ENCODE measurements around the gene HOXD11.

The HOXD11 gene

GRCh38 chr2:176115883-176116813 is 9.1 kb downstream of the HOXD11 start, which contains the start of gene HOXD10:
Gene HOXD10 (plus strand): TSS chr2:176116778. CDS start chr2:176116834, 56 bp downstream.
- no peak within 1 kb of the TSS for H3K4me3 ChIP-seq (replicated peaks; ENCODE audit: low read depth, low read length)

GRCh38 chr2:176117162-176117822 is 10.2 kb downstream of the HOXD11 start:
- H3K27me3 ChIP-seq (replicated peaks; ENCODE audit: control insufficient read depth, insufficient read depth, low read length) = peaks cover 4% of the 10 kb centered on the region
- no peak overlapping the region for H3K4me3 ChIP-seq (replicated peaks; ENCODE audit: low read depth, low read length)
- TF ChIP-seq CTCF (IDR thresholded peaks at IDR 0.05; ENCODE audit: insufficient read depth, low read length, poor library complexity, severe bottlenecking) = no peak
- no peaks in the 10 kb centered on the region for H3K36me3 ChIP-seq (ENCODE audit: control insufficient read depth, insufficient read depth, low read length)
- DNase-seq (ENCODE audit: extremely low read depth, insufficient read length) = no peak

More at GRCh38 chr2:176115883-176116813, 9.1 kb downstream of the HOXD11 start, which contains the start of gene HOXD10:
- TF ChIP-seq CTCF (IDR thresholded peaks at IDR 0.05; ENCODE audit: insufficient read depth, low read length, poor library complexity, severe bottlenecking) = no peak
- H3K27me3 ChIP-seq (replicated peaks; ENCODE audit: control insufficient read depth, insufficient read depth, low read length) = peaks cover 8% of the 10 kb centered on the region
- no peaks in the 10 kb centered on the region for H3K36me3 ChIP-seq (ENCODE audit: control insufficient read depth, insufficient read depth, low read length)
- no peak for DNase-seq (ENCODE audit: extremely low read depth, insufficient read length)

GRCh38 chr2:176117823-176118371 is 10.8 kb downstream of the HOXD11 start:
- peaks cover 4% of the 10 kb centered on the region for H3K27me3 ChIP-seq (replicated peaks; ENCODE audit: control insufficient read depth, insufficient read depth, low read length)
- H3K36me3 ChIP-seq (ENCODE audit: control insufficient read depth, insufficient read depth, low read length) = no peaks in the 10 kb centered on the region
- no peak overlapping the region for H3K4me3 ChIP-seq (replicated peaks; ENCODE audit: low read depth, low read length)
- TF ChIP-seq CTCF (IDR thresholded peaks at IDR 0.05; ENCODE audit: insufficient read depth, low read length, poor library complexity, severe bottlenecking) = no peak
- DNase-seq (ENCODE audit: extremely low read depth, insufficient read length) = no peak

GRCh38 chr2:176118601-176119339 is 11.7 kb downstream of the HOXD11 start:
- no peak for DNase-seq (ENCODE audit: extremely low read depth, insufficient read length)
- peak; percentile 72 for TF ChIP-seq CTCF (IDR thresholded peaks at IDR 0.05; ENCODE audit: insufficient read depth, low read length, poor library complexity, severe bottlenecking)
- H3K36me3 ChIP-seq (ENCODE audit: control insufficient read depth, insufficient read depth, low read length) = no peaks in the 10 kb centered on the region
- H3K27me3 ChIP-seq (replicated peaks; ENCODE audit: control insufficient read depth, insufficient read depth, low read length) = peaks cover 4% of the 10 kb centered on the region
- no peak overlapping the region for H3K4me3 ChIP-seq (replicated peaks; ENCODE audit: low read depth, low read length)

GRCh38 chr2:176120364-176121189 is 13.5 kb downstream of the HOXD11 start:
- Histone ChIP-seq H3K36me3 (ENCODE audit: control insufficient read depth, insufficient read depth, low read length) (no peaks in the 10 kb centered on the region), H3K4me3 (replicated peaks; ENCODE audit: low read depth, low read length) (no peak overlapping the region), H3K27me3 (replicated peaks; ENCODE audit: control insufficient read depth, insufficient read depth, low read length) (peaks cover 6% of the 10 kb centered on the region)
- DNase-seq (ENCODE audit: extremely low read depth, insufficient read length) = no peak
- no peak for TF ChIP-seq CTCF (IDR thresholded peaks at IDR 0.05; ENCODE audit: insufficient read depth, low read length, poor library complexity, severe bottlenecking)

All from GM06990 (cell line).